GM19023 (cell line): ENCODE measurements around the gene UTF1.

Source experiments
- ATAC-seq: cut with Tn5 transposase; IDR thresholded peaks from one replicate; pipeline ENCODE4 v1.9.1; 2021; ENCODE audit warnings: mild to moderate bottlenecking, moderate library complexity; ENCODE audit not compliant: unreplicated experiment

The UTF1 gene

GRCh38 chr10:133196221-133196915, 33.6 kb upstream of the UTF1 start:
- no peak for ATAC-seq

DNA sequence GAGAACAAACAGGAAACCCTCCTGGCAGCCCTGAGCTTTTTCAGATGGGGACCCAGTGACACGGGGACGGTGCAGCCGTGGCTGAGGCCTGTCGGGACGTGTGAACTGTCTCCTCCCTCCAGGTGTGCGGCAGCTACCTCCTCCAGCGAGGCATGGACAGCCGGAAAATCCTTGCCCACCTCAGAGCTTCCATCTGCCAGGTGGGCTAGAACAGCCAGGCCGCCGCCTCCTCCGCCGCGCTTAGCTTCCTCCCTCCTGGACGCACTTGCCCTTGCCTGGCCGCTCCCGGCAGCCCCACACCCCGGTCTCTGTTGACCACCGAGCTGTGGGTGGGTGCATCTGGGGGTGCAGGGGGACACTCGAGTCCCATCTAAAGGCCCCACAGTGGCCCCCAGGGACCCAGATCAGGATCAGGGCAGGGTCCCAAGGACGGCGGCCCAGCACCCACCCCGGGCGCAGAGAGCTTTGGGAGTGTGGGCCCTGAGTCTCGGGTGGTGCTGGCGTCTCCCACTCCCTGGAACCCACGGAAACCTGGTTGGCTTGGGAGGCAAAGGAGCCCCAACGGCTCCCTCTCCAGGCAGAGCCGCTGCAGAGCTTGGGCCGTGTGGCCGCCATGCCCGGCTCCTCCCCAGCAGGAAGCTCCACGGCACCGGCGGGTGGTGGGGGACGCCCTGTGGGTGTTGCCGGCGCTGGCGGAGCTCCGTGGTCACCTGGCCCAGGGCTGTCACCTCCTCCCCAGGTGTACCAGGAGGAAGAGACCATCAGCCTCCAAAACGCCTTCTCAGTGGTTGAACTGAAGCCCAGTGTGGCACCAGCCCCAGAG, 32.9 kb upstream of the UTF1 start:
- ATAC-seq: no peak

GRCh38 chr10:133197786-133198185, 32.2 kb upstream of the UTF1 start:
- ATAC-seq: no peak

- no peak for ATAC-seq
These were observed 31.8 kb upstream of the UTF1 start for GRCh38 chr10:133198206-133198605.

GRCh38 chr10:133198621-133199487, 31.2 kb upstream of the UTF1 start:
- no peak for ATAC-seq

GRCh38 chr10:133199488-133199885, 30.5 kb upstream of the UTF1 start:
- no peak for ATAC-seq

DNA sequence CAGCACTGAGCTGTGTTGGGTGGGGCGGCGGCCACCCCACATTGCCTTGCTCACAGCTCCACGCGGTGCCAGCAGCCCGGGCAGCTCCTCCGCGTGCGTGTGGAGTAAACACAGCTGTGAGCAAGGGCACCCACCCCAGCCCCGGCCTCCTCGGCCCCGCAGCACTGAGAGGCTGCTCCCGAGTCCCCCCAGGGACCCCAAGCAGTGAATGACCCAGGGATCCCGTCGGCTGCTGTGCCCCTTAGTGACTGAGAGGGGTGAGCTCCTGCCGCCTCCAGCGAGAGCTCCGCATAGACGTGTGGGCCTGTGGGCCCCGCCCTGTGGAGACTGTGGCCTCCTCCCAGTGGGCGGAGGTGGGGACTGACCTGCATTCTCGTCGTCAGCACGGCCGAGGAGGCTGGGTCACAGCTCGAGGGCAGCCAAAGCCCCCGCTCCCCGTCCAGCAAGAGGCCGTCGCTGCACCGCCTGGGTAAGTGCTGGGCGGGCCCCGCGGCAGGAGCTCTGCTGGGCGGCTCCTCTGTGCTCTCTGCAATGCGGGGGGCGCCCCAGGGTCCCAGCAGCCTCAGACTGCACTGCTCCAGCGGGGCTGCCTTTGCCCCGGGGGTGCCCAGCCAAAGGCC, 29.9 kb upstream of the UTF1 start:
- ATAC-seq: no peak

- no peak for ATAC-seq
These were observed 29.4 kb upstream of the UTF1 start for GRCh38 chr10:133200621-133201031.

- no peak for ATAC-seq
These were observed 28.7 kb upstream of the UTF1 start for GRCh38 chr10:133201151-133201947.

GRCh38 chr10:133201948-133202725, 27.9 kb upstream of the UTF1 start:
- ATAC-seq: no peak

- no peak for ATAC-seq
These were observed 27.0 kb upstream of the UTF1 start for GRCh38 chr10:133202778-133203651.

DNA sequence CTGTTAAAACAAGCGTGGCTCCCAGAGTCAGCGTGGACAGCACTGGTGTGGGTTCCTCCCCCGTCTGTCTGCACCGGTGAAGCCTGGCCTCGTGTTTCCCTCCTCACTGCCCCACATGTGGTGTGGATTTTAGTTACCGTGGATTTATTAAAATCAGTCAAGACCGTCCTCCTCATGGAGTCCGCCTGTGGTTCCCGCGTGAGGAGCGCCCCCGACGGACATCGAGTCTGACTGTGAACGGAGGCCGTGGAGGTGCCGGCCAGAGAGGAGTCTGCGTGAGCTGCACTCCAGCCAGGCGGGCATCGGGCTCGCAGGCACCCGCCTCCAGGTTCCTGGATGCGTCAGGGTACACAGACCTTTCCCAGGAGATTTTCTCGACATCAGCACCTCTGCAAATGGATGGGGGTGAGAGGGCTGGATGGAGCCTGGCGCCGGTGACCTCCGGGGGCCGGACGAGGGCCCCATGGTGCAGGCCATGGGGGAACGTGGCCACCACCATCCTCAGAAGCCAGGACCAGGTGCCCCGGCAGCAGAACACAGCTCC, 26.3 kb upstream of the UTF1 start:
- no peak for ATAC-seq

DNA sequence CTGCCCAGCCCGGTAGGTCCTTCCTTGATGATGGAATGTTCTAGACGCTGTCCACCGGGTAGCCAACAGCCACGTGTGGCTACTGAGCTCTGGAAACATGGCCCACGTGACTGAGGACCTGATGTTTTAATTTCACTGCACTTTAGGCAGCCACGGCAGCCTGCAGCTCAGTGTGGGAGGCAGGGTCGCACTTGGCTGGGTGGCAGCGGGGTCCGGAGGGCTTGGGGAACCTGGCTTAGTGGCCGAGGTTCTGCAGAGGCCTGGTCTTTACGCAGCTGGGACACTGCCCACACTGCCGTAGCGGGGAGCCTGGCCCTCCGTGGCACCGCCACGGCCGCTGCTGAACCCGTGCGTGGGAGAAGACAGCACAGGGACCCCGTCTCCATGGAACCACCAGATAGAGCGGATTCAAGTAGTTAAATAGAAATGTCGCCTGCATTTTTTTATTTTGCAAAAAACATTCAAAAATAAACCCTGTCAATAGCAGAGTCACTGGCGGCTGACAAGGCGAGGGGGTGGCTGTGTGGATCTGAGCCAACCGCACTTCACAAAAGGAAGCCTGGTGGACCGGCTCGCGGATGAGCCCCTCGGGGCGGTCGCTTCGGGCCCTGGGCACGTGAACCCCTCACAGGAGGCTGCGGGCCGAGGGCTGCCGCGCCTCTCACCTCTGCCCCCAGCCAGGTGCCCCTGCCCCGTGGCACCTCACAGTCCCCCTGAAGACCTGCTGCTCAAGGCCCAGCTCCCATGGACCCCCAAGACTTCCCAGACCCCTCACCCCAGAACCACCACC, 25.6 kb upstream of the UTF1 start:
- no peak for ATAC-seq

DNA sequence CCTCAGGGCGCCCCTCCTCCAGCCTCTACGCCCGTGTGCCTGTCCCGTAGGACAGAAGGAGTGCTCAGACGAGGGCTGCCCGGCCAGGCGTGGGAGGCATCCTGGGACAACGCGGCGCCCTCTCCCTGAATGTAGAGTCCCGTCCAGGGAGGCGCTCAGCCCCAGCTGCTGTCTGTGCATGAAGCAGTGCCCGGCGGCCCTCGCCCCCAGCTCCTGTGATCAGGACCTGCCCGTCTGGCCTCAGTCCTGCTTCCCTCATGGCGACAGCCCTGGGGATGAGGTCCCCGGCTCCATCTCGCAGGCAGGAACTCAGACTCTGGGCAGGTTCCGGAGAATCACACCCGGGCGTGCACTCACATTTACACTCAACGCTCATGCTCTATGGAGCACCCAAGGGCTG, 24.9 kb upstream of the UTF1 start:
- ATAC-seq: no peak

- ATAC-seq: no peak
These were observed 23.5 kb upstream of the UTF1 start for GRCh38 chr10:133206356-133207040.

GRCh38 chr10:133207041-133207600, 22.9 kb upstream of the UTF1 start:
- no peak for ATAC-seq
